SK-N-SH (cell line): ENCODE results near the gene PTPN12.

Source experiments
- FOSL2 ChIP-seq: IDR thresholded peaks from 2 replicates; pipeline ENCODE4 v1.4.0; 2012; ENCODE audit warnings: low read depth, mild to moderate bottlenecking, moderate library complexity, borderline replicate concordance
- RCOR1 ChIP-seq: fragments of 150-350 bp; IDR thresholded peaks from 2 replicates; pipeline ENCODE4 v1.6.1; 2017; ENCODE audit warnings: antibody characterized with exemption, low read length
- SIN3A ChIP-seq: IDR thresholded peaks from 2 replicates; pipeline ENCODE4 v1.6.1; 2012; ENCODE audit warnings: low read depth, mild to moderate bottlenecking, low read length, moderate library complexity, borderline replicate concordance
- TAF1 ChIP-seq: IDR thresholded peaks from 2 replicates; pipeline ENCODE4 v1.6.1; 2012; ENCODE audit warnings: low read depth, mild to moderate bottlenecking, low read length, moderate library complexity, borderline replicate concordance
- TEAD4 ChIP-seq: IDR thresholded peaks from 2 replicates; pipeline ENCODE4 v1.4.0; 2012; ENCODE audit warnings: mild to moderate bottlenecking, borderline replicate concordance; ENCODE audit not compliant: insufficient read depth
- YY1 ChIP-seq: IDR thresholded peaks from 2 replicates; pipeline ENCODE4 v1.4.0; 2012; ENCODE audit warnings: low read depth, mild to moderate bottlenecking
- TF ChIP-seq, protein P1 (sequence below): fragments of 200-600 bp; sonication (generic); IDR thresholded peaks from 2 replicates; pipeline ENCODE4 v1.6.1; 2017; ENCODE audit warnings: antibody characterized with exemption, mild to moderate bottlenecking, moderate library complexity

DNA sequence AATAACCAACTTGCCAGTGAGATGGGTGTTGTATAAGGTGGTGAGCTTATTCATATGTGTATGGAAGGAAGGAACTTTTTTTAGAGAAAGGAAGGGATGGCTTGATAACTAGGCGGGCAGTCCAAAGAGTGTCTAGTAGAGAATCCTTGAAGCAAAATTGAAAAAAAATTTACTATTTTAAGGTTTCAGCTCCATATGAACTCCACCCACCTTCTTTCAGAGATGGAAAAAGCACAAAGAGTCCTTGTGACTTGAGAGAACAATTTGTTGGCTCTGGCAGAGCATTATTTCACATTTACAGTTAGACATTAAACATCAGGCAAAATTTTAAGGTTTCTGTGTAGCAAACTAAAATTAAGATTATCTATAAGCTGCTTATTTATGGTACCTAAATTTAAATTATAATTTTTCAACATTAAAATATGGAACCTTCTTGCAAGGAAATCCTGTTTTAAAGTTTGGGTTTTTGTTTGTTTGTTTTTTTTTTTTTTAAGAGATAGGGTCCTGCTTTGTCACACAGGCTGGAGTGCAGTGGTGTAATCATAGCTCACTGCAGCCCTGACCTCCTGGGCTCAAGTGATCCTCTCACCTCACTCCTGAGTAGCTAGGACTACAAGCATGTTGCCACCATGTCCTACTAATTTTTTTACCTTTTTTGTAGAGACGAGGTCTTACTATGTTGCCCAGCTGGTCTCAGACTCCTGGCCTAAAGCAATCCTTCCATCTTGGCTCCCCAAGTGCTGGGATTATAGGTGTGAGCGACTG lies 12.2 kb downstream of the PTPN12 start:
- no peak for TF ChIP-seq RCOR1
- TF ChIP-seq, protein P1, sequence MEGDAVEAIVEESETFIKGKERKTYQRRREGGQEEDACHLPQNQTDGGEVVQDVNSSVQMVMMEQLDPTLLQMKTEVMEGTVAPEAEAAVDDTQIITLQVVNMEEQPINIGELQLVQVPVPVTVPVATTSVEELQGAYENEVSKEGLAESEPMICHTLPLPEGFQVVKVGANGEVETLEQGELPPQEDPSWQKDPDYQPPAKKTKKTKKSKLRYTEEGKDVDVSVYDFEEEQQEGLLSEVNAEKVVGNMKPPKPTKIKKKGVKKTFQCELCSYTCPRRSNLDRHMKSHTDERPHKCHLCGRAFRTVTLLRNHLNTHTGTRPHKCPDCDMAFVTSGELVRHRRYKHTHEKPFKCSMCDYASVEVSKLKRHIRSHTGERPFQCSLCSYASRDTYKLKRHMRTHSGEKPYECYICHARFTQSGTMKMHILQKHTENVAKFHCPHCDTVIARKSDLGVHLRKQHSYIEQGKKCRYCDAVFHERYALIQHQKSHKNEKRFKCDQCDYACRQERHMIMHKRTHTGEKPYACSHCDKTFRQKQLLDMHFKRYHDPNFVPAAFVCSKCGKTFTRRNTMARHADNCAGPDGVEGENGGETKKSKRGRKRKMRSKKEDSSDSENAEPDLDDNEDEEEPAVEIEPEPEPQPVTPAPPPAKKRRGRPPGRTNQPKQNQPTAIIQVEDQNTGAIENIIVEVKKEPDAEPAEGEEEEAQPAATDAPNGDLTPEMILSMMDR: no peak
- no peak for TF ChIP-seq TAF1
- TF ChIP-seq SIN3A: no peak
- TF ChIP-seq YY1: no peak
- TF ChIP-seq TEAD4: no peak
- TF ChIP-seq FOSL2: no peak
